ENCODE results near the gene CNOT9. TPM values are rescaled to one million over a fixed set of nuclear protein-coding genes. Genes with fewer than 3 reads are reported as not detected.
A peak's percentile ranks its signal among the peaks of the same experiment; 100 is the strongest.

Gene CNOT9
- total RNA-seq, 1 experiment from 2014 or later, result 45.8 TPM

GRCh38 chr2:218567797-218568189, 846 bp upstream of the CNOT9 start:
- Histone ChIP-seq H2AFZ (peak overlapping the region; percentile 97), H3F3A (ENCODE audit: insufficient read depth, low read depth) (peaks cover 12% of the 10 kb centered on the region), H3K4me2 (peak overlapping the region; percentile 84), H3K4me1 (replicated peaks; ENCODE audit: insufficient read depth) (peaks cover 29% of the 10 kb centered on the region), H3K9me2 (ENCODE audit: insufficient read depth) (no peaks in the 10 kb centered on the region), H3K9me3 (ENCODE audit: insufficient read depth, low read depth) (no peaks in the 10 kb centered on the region), H3K27me3 (ENCODE audit: insufficient read depth, low read depth) (no peaks in the 10 kb centered on the region), H3K4me3 (peak overlapping the region; percentile 90), H3K36me3 (ENCODE audit: low read depth) (peaks cover 15% of the 10 kb centered on the region; the same call in 1 of the 2 replicates), H3K27ac (peak overlapping the region; percentile 15; the same call in 1 of the 2 replicates), H3K79me2 (ENCODE audit: low read depth) (peaks cover 80% of the 10 kb centered on the region), H4K20me1 (ENCODE audit: insufficient read depth) (peaks cover 18% of the 10 kb centered on the region; the same call in 1 of the 2 replicates)
- BruUV-seq (replicated peaks), result TSS peak; percentile 50
- ChIA-PET CTCF (no interaction called here), POLR2A (ENCODE audit: unreplicated experiment) (interaction anchor here (0.6 kb wide), 1 partner anchor 159 kb away, joined by 5 read pairs; no protein-coding TSS in a partner anchor)
- DNase-seq, result no peak
- TF ChIP-seq EZH2 (IDR thresholded peaks at IDR 0.05; ENCODE audit: low read depth), result no peak
- TF ChIP-seq CTCF (conservative IDR thresholded peaks at IDR 0.05), result no peak
- intact Hi-C loops (cut with micrococcal nuclease; ENCODE audit: unreplicated experiment), result loop anchor here (1.0 to 5.0 kb wide), 4 partner anchors 91 to 282 kb away; partner anchors contain the start of genes BCS1L, TMBIM1 and ZNF142

GRCh38 chr2:218569038-218569431, 396 bp downstream of the CNOT9 start:
- POLR2A ChIA-PET (ENCODE audit: unreplicated experiment), result interaction anchor here (0.7 kb wide), 1 partner anchor 111 kb away, joined by 6 read pairs; no protein-coding TSS in a partner anchor
- BruUV-seq (replicated peaks), result no TSS peak

More at GRCh38 chr2:218569038-218569431, 396 bp downstream of the CNOT9 start:
- Histone ChIP-seq H4K20me1 (ENCODE audit: insufficient read depth) (peaks cover 18% of the 10 kb centered on the region; the same call in 1 of the 2 replicates), H3K4me2 (peak overlapping the region; percentile 99), H2AFZ (peak overlapping the region; percentile 94), H3K36me3 (ENCODE audit: low read depth) (peaks cover 19% of the 10 kb centered on the region; the same call in 1 of the 2 replicates), H3K9me3 (ENCODE audit: insufficient read depth, low read depth) (no peaks in the 10 kb centered on the region), H3K79me2 (ENCODE audit: low read depth) (peaks cover 84% of the 10 kb centered on the region), H3F3A (ENCODE audit: insufficient read depth, low read depth) (peaks cover 12% of the 10 kb centered on the region), H3K9me2 (ENCODE audit: insufficient read depth) (no peaks in the 10 kb centered on the region), H3K4me3 (peak overlapping the region; percentile 90), H3K4me1 (replicated peaks; ENCODE audit: insufficient read depth) (peaks cover 29% of the 10 kb centered on the region), H3K27me3 (ENCODE audit: insufficient read depth, low read depth) (no peaks in the 10 kb centered on the region), H3K27ac (peak overlapping the region; percentile 81)
- CTCF ChIA-PET, result no interaction called here
- TF ChIP-seq CTCF (conservative IDR thresholded peaks at IDR 0.05) (no peak), EZH2 (IDR thresholded peaks at IDR 0.05; ENCODE audit: low read depth) (no peak)
- DNase-seq, result peak; percentile 50 to 58
- intact Hi-C loops (cut with micrococcal nuclease; ENCODE audit: unreplicated experiment), result loop anchor here (2.0 to 5.0 kb wide), 2 partner anchors 90 to 277 kb away; partner anchors contain the start of genes BCS1L, TMBIM1 and ZNF142

Measured in PC-9 (cell line).